HG02885 (cell line): ENCODE results near the gene MBD3L2.
"Not testable (repeated sequence)": the region's sequence is repeated elsewhere in the genome, so short reads cannot be mapped to it uniquely, and the experiment has no call there.

ENCODE experiments used
- ATAC-seq: cut with Tn5 transposase; IDR thresholded peaks from one replicate; pipeline ENCODE4 v1.9.1; 2021; ENCODE audit warnings: mild to moderate bottlenecking; ENCODE audit not compliant: unreplicated experiment, poor library complexity

The MBD3L2 gene

GRCh38 chr19:7058576-7058975 is 9.5 kb downstream of the MBD3L2 start, which contains the start of gene MBD3L3:
Gene MBD3L3 (minus strand): TSS chr19:7058676. CDS start chr19:7058605, 71 bp downstream.
- ATAC-seq, result not testable (repeated sequence)

GRCh38 chr19:7059977-7060376 is 10.9 kb downstream of the MBD3L2 start:
- not testable (repeated sequence) for ATAC-seq

GRCh38 chr19:7063339-7063738 is 14.2 kb downstream of the MBD3L2 start:
- no peak for ATAC-seq

GRCh38 chr19:7063764-7064418 is 14.8 kb downstream of the MBD3L2 start:
- no peak for ATAC-seq

GRCh38 chr19:7067122-7067521 is 18.0 kb downstream of the MBD3L2 start:
- not testable (repeated sequence) for ATAC-seq

GRCh38 chr19:7067716-7068115 is 18.6 kb downstream of the MBD3L2 start:
- ATAC-seq, result no peak

GRCh38 chr19:7068599-7068998 is 19.5 kb downstream of the MBD3L2 start:
- ATAC-seq, result no peak

GRCh38 chr19:7069042-7069903 is 20.2 kb downstream of the MBD3L2 start, which contains the start of gene ZNF557:
Gene ZNF557 (plus strand): TSS chr19:7069703. CDS start chr19:7075075, 5,372 bp downstream.
- ATAC-seq, result peak; percentile 94

GRCh38 chr19:7069904-7070226 is 20.7 kb downstream of the MBD3L2 start:
- ATAC-seq, result peak; percentile 21

- ATAC-seq, result no peak
Measured at GRCh38 chr19:7072541-7072940, 23.4 kb downstream of the MBD3L2 start.

- ATAC-seq, result no peak
Measured at GRCh38 chr19:7074705-7075282, 25.7 kb downstream of the MBD3L2 start.

GRCh38 chr19:7076151-7076550 is 27.0 kb downstream of the MBD3L2 start:
- no peak for ATAC-seq

GRCh38 chr19:7078008-7078407 is 28.9 kb downstream of the MBD3L2 start:
- no peak for ATAC-seq

- no peak for ATAC-seq
Measured at GRCh38 chr19:7083076-7083956, 34.2 kb downstream of the MBD3L2 start.

- no peak for ATAC-seq
Measured at GRCh38 chr19:7088999-7089398, 39.9 kb downstream of the MBD3L2 start.

GRCh38 chr19:7098096-7098495 is 49.0 kb downstream of the MBD3L2 start:
- no peak for ATAC-seq

- ATAC-seq, result peak; percentile 85
Measured at GRCh38 chr19:7098701-7099596, 49.8 kb downstream of the MBD3L2 start.

- no peak for ATAC-seq
Measured at GRCh38 chr19:7099597-7099921, 50.4 kb downstream of the MBD3L2 start.
